ENCODE data around the gene PDCL2.

DNA sequence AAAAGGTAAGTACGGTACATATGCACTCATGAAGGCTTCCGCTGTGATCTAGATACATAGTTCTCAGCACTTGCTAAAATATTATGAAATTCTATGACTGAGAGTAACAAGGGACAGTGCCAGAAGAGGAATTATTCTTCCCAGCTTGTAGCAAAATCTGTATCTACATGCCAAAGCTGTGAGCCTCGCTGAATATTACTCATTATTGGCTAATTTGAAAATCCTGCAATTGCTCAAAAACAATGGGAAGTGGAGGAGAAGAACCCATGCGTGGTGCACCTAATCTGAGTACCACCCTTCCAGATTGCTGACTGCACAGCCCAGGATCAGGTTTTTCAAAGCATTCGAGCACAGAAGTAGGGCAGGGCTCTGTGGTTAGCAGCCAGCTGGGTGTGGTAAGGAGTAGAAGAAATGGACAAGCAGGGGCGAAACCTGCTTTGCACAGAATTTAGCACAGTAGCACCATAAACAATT, 17.4 kb upstream of the PDCL2 start:
- TF ChIP-seq CTCF (IDR thresholded peaks at IDR 0.05) = no peak
- TF ChIP-seq POLR2A (IDR thresholded peaks at IDR 0.05) = no peak
